Measurements from ENCODE around the gene NOL6. TPM values are rescaled to one million over a fixed set of nuclear protein-coding genes. Genes with fewer than 3 reads are reported as not detected.

Gene NOL6
- total RNA-seq, 1 donor from 2014 or later, result 60.1 TPM

- ChIA-PET POLR2A (no interaction called here), CTCF (no interaction called here)
- H3K4me1 Mint-ChIP-seq, result peaks cover 20% of the 10 kb centered on the region
- H3K36me3 Mint-ChIP-seq (ENCODE audit: low read depth), result no peaks in the 10 kb centered on the region
- no peak for ATAC-seq (ENCODE audit: low read depth)
- H3K27ac Mint-ChIP-seq, result no peak overlapping the region
- TF ChIP-seq, protein P1, sequence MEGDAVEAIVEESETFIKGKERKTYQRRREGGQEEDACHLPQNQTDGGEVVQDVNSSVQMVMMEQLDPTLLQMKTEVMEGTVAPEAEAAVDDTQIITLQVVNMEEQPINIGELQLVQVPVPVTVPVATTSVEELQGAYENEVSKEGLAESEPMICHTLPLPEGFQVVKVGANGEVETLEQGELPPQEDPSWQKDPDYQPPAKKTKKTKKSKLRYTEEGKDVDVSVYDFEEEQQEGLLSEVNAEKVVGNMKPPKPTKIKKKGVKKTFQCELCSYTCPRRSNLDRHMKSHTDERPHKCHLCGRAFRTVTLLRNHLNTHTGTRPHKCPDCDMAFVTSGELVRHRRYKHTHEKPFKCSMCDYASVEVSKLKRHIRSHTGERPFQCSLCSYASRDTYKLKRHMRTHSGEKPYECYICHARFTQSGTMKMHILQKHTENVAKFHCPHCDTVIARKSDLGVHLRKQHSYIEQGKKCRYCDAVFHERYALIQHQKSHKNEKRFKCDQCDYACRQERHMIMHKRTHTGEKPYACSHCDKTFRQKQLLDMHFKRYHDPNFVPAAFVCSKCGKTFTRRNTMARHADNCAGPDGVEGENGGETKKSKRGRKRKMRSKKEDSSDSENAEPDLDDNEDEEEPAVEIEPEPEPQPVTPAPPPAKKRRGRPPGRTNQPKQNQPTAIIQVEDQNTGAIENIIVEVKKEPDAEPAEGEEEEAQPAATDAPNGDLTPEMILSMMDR (IDR thresholded peaks at IDR 0.05), result no peak
- peaks cover 4% of the 10 kb centered on the region for H3K27me3 Mint-ChIP-seq
- no peaks in the 10 kb centered on the region for H3K9me3 Mint-ChIP-seq
- intact Hi-C loops (cut with micrococcal nuclease), result no loop called here
- DNase-seq, result no peak
- H3K4me3 Mint-ChIP-seq, result no peak overlapping the region
These were observed 30.7 kb downstream of the NOL6 start for GRCh38 chr9:33443047-33443446.

- CTCF ChIA-PET, result no interaction called here
- H3K4me1 Mint-ChIP-seq, result peaks cover 18% of the 10 kb centered on the region
- TF ChIP-seq, protein P1 (IDR thresholded peaks at IDR 0.05), result no peak
- no peaks in the 10 kb centered on the region for H3K27me3 Mint-ChIP-seq
- no peak overlapping the region for H3K4me3 Mint-ChIP-seq
- H3K27ac Mint-ChIP-seq, result no peak overlapping the region
- DNase-seq, result no peak
- no peaks in the 10 kb centered on the region for H3K36me3 Mint-ChIP-seq (ENCODE audit: low read depth)
- intact Hi-C loops (cut with micrococcal nuclease), result no loop called here
- POLR2A ChIA-PET, result no interaction called here
- H3K9me3 Mint-ChIP-seq, result no peaks in the 10 kb centered on the region
- no peak for ATAC-seq (ENCODE audit: low read depth)
These were observed 31.6 kb downstream of the NOL6 start for GRCh38 chr9:33442125-33442524.

- Mint-ChIP-seq H3K4me3 (no peak overlapping the region), H3K4me1 (peaks cover 4% of the 10 kb centered on the region), H3K27ac (no peak overlapping the region), H3K27me3 (no peaks in the 10 kb centered on the region), H3K36me3 (ENCODE audit: low read depth) (no peaks in the 10 kb centered on the region), H3K9me3 (no peaks in the 10 kb centered on the region)
- DNase-seq, result no peak
- TF ChIP-seq, protein P1 (IDR thresholded peaks at IDR 0.05), result no peak
- CTCF ChIA-PET, result interaction anchor here (0.9 to 1.0 kb wide), 2 partner anchors 12 to 66 kb away, joined by 3 read pairs; no protein-coding TSS in a partner anchor
- intact Hi-C loops (cut with micrococcal nuclease), result no loop called here
- POLR2A ChIA-PET, result no interaction called here
- no peak for ATAC-seq (ENCODE audit: low read depth)
These were observed 33.1 kb downstream of the NOL6 start for GRCh38 chr9:33440609-33441008.

- Mint-ChIP-seq H3K4me3 (no peak overlapping the region), H3K27me3 (peaks cover 3% of the 10 kb centered on the region), H3K36me3 (ENCODE audit: low read depth) (no peaks in the 10 kb centered on the region), H3K4me1 (peaks cover 4% of the 10 kb centered on the region), H3K27ac (no peak overlapping the region), H3K9me3 (no peaks in the 10 kb centered on the region)
- POLR2A ChIA-PET, result no interaction called here
- intact Hi-C loops (cut with micrococcal nuclease), result no loop called here
- no peak for ATAC-seq (ENCODE audit: low read depth)
- no peak for DNase-seq
- CTCF ChIA-PET, result interaction anchor here (0.9 to 1.0 kb wide), 2 partner anchors 13 to 66 kb away, joined by 3 read pairs; no protein-coding TSS in a partner anchor
- TF ChIP-seq, protein P1 (IDR thresholded peaks at IDR 0.05), result no peak
These were observed 33.5 kb downstream of the NOL6 start for GRCh38 chr9:33440204-33440603.

DNA sequence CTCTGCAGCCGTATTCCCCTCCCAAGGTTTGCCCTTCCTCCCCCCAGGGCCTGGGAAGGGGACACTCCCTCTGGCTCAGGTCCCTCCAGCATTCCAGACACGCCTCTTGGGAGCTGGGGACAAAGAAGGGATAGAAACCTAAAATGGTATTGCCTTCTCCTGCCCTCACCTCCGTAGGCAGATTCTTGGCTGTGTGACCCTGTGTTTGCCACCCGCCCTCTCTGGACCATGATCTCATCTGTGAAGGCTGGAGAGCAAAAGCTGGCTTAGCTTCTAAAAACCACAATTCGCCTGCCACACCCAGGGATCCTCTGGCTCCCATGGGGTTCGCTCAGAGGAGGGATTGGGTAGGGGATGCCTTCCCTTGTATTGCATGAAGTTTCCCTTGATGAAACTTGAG lies 34.0 kb downstream of the NOL6 start:
- H3K4me1 Mint-ChIP-seq, result peaks cover 4% of the 10 kb centered on the region
- H3K27ac Mint-ChIP-seq, result no peak overlapping the region
- TF ChIP-seq, protein P1 (IDR thresholded peaks at IDR 0.05), result no peak
- ChIA-PET CTCF (no interaction called here), POLR2A (no interaction called here)
- no peaks in the 10 kb centered on the region for H3K9me3 Mint-ChIP-seq
- no peak for ATAC-seq (ENCODE audit: low read depth)
- intact Hi-C loops (cut with micrococcal nuclease), result no loop called here
- H3K27me3 Mint-ChIP-seq, result peaks cover 5% of the 10 kb centered on the region
- H3K4me3 Mint-ChIP-seq, result no peak overlapping the region
- DNase-seq, result no peak
- no peaks in the 10 kb centered on the region for H3K36me3 Mint-ChIP-seq (ENCODE audit: low read depth)

Data from activated B cell treated with CpG ODN at 0.5 μM for 24 hours (primary cell).